Measurements from ENCODE around the gene SEMA4A.
A peak's percentile ranks its signal among the peaks of the same experiment; 100 is the strongest.
"Not testable (repeated sequence)": the region's sequence is repeated elsewhere in the genome, so short reads cannot be mapped to it uniquely, and the experiment has no call there.

Gene SEMA4A

GRCh38 chr1:156162430-156163037, 9.1 kb downstream of the SEMA4A start:
- no peak for DNase-seq

GRCh38 chr1:156163712-156164111, 10.3 kb downstream of the SEMA4A start:
- DNase-seq: no peak

GRCh38 chr1:156164125-156164831, 10.9 kb downstream of the SEMA4A start:
- no peak for DNase-seq

GRCh38 chr1:156165083-156165482, 11.7 kb downstream of the SEMA4A start:
- no peak for DNase-seq

- no peak for DNase-seq
These were observed 14.2 kb downstream of the SEMA4A start for GRCh38 chr1:156167536-156167935.

GRCh38 chr1:156172696-156173470, 19.5 kb downstream of the SEMA4A start:
- no peak for DNase-seq

- DNase-seq: no peak
These were observed 23.3 kb downstream of the SEMA4A start for GRCh38 chr1:156176610-156177210.

GRCh38 chr1:156177919-156178654, 24.7 kb downstream of the SEMA4A start:
- DNase-seq: no peak

- no peak for DNase-seq
These were observed 27.1 kb downstream of the SEMA4A start for GRCh38 chr1:156180471-156180870.

GRCh38 chr1:156181391-156181924, 28.1 kb downstream of the SEMA4A start:
- DNase-seq: not testable (repeated sequence)

- DNase-seq: not testable (repeated sequence)
These were observed 28.8 kb downstream of the SEMA4A start for GRCh38 chr1:156182010-156182779.

GRCh38 chr1:156186347-156187177, 33.2 kb downstream of the SEMA4A start:
- not testable (repeated sequence) for DNase-seq

- DNase-seq: not testable (repeated sequence)
These were observed 36.9 kb downstream of the SEMA4A start for GRCh38 chr1:156190265-156190664.

- DNase-seq: no peak
These were observed 38.0 kb downstream of the SEMA4A start for GRCh38 chr1:156191292-156191964.

- DNase-seq: no peak
These were observed 39.8 kb downstream of the SEMA4A start for GRCh38 chr1:156193208-156193487.

GRCh38 chr1:156193488-156194299, 40.3 kb downstream of the SEMA4A start, which contains the start of gene SLC25A44:
Gene SLC25A44, plus strand, starts transcription at chr1:156194104. Its CDS starts 5,744 bp downstream, at chr1:156199848.
- peak; percentile 96 for DNase-seq

- no peak for DNase-seq
These were observed 40.9 kb downstream of the SEMA4A start for GRCh38 chr1:156194300-156194652.

- no peak for DNase-seq
These were observed 42.5 kb downstream of the SEMA4A start for GRCh38 chr1:156195853-156196252.

GRCh38 chr1:156196445-156196844, 43.1 kb downstream of the SEMA4A start:
- DNase-seq: no peak
